ENCODE results near the gene FGFR4.

FGFR4 gene

DNA sequence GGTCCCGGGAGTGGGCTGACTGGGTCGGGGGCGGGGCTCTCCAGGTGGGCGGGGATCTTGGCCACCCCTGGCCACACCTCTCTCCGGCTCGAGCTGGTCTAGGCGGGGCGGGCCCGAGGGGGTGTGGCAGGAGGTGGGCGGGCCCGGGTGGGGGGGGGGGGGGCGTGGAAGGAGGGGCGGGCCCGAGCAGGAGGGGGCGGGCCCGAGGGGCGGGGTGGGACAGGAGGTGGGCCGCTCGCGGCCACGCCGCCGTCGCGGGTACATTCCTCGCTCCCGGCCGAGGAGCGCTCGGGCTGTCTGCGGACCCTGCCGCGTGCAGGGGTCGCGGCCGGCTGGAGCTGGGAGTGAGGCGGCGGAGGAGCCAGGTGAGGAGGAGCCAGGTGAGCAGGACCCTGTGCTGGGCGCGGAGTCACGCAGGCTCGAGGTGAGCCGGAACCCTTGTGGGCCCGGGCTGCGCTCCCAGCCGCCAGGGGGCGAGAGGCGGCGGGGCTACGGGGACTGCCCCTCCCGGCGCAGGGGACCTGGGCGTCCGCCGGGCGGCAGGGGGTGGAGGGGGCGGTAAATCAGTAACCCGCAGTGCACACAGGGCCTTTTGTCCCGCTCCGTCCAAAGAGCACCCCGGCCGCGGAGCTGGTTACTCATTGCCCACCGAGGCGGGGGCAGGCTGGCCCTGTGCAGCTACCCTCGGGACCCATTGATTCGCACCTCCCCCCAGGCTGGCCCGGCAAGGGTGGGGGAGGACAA lies at the start of gene FGFR4:
FGFR4 (plus strand) TSS at position 262 of the 744 bp plus-strand sequence. CDS start 2,688 bp downstream, outside the sequence.
- no peak within 1 kb of the TSS for H3K4me3 ChIP-seq (ENCODE audit: control insufficient read depth, low read depth, low read length)
- peak; percentile 47 for DNase-seq (ENCODE audit: low read depth)
- TF ChIP-seq CTCF (conservative IDR thresholded peaks at IDR 0.05; ENCODE audit: control insufficient read depth, insufficient read depth, low read depth, low read length) = no peak

- DNase-seq (ENCODE audit: low read depth) = no peak
- TF ChIP-seq CTCF (conservative IDR thresholded peaks at IDR 0.05; ENCODE audit: control insufficient read depth, insufficient read depth, low read depth, low read length) = no peak
- no peak overlapping the region for H3K4me3 ChIP-seq (ENCODE audit: control insufficient read depth, low read depth, low read length)
Measured at GRCh38 chr5:177036921-177037320, 49.8 kb upstream of the FGFR4 start.

- no peak overlapping the region for H3K4me3 ChIP-seq (ENCODE audit: control insufficient read depth, low read depth, low read length)
- TF ChIP-seq CTCF (conservative IDR thresholded peaks at IDR 0.05; ENCODE audit: control insufficient read depth, insufficient read depth, low read depth, low read length) = no peak
- peak; percentile 77 for DNase-seq (ENCODE audit: low read depth)
Measured at GRCh38 chr5:177040814-177041420, 45.8 kb upstream of the FGFR4 start.

GRCh38 chr5:177041936-177042335 lies 44.8 kb upstream of the FGFR4 start:
- no peak for DNase-seq (ENCODE audit: low read depth)
- no peak for TF ChIP-seq CTCF (conservative IDR thresholded peaks at IDR 0.05; ENCODE audit: control insufficient read depth, insufficient read depth, low read depth, low read length)
- H3K4me3 ChIP-seq (ENCODE audit: control insufficient read depth, low read depth, low read length) = no peak overlapping the region

GRCh38 chr5:177043114-177043513 lies 43.6 kb upstream of the FGFR4 start:
- no peak for DNase-seq (ENCODE audit: low read depth)
- TF ChIP-seq CTCF (conservative IDR thresholded peaks at IDR 0.05; ENCODE audit: control insufficient read depth, insufficient read depth, low read depth, low read length) = no peak
- no peak overlapping the region for H3K4me3 ChIP-seq (ENCODE audit: control insufficient read depth, low read depth, low read length)

DNA sequence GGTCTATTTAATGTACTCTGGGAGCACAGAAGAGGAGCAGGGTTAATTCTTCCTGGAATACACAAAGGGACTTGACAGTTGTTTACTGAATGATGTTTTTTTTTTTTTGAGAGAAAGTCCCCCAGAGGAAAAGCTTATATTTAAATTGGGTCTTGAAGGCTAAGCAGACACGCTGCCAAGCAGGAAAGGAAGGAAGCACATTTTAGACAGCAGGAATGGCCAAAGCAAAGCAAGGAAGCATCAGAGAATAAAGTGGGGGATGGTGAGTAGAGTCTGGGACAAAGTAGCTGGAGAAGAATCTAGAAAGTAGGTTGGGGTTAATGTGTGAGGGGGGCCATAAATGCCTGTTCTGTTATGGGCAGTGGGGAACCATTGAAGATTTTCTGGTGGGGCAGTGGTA lies 42.8 kb upstream of the FGFR4 start:
- H3K4me3 ChIP-seq (ENCODE audit: control insufficient read depth, low read depth, low read length) = no peak overlapping the region
- no peak for TF ChIP-seq CTCF (conservative IDR thresholded peaks at IDR 0.05; ENCODE audit: control insufficient read depth, insufficient read depth, low read depth, low read length)
- DNase-seq (ENCODE audit: low read depth) = no peak

Measured in fibroblast of mammary gland (primary cell).